HG03558 (cell line): Measurements from ENCODE around the gene CSF2RB.

Experiments used
- ATAC-seq: cut with Tn5 transposase; IDR thresholded peaks from one replicate; pipeline ENCODE4 v1.9.1; 2021; ENCODE audit warnings: moderate number of reproducible peaks; ENCODE audit not compliant: unreplicated experiment; ENCODE audit errors: extremely low read depth

The CSF2RB gene

DNA sequence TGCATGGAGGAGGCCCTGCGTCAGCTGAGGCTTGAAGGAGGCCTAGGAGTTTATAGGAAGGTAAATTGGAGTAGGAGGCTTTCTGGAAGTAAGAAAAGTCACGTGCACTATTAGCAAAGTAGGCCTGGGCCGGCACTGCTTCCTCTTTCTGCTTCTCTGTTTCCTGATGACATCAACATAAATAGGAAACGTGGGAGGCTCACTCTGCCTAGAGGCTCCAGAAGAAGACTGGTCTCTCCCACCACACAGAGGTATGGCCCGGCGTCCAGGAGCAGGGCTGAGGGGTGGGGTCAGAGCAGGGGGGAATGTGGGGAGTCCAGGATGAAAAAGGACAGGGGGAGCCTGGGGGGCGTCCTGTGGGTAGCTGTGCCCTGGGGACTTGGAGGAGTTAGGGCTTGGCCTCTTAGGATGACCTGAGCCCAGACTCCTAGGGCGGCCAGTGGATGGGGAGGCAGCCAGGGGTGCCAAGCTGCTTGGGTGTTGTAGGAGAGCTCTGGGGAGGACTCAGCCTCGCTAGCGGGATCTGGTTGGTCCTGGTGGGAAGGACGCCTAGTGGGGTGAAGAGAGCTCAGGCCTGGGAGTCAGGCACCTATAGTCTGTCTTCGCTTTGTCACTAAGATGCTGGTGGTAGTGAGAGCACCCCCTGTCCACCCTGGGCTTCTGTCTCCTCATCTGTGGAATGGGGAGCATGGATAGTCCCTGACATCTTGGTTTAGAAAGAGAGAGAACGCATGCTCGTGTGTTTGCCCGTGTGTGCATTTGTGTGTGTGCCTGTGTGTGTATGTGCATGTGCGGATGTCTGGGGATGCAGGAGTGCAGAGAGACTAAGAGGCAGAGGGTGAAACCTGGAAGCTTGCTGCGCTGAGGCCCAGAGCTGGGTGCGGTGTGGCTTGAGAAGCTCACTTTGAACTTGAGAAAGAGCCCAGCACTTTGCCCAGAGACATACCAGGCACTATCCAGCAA lies at the start of gene CSF2RB:
TSS of gene CSF2RB (plus strand) at position 202 of the 963 bp plus-strand sequence. CDS start 8,580 bp downstream, outside the sequence.
- no peak for ATAC-seq

DNA sequence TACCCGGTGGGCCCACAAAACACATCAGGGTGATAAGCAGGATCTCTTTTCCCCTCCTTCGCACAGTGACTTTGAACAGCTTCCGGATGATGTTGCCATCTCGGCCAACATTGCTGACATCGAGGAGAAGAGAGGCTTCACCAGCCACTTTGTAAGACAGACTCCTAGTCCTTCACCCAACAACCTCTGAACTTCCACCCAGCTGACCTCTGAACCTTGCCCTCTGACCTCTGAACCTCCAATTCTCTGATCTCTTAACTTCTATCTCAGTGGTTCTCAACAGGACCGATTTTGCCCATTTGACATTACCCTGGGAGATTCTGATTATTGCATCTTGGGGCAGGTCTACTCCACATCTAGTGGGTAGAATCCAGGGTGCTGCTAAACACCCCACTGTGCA lies 49.4 kb upstream of the CSF2RB start:
- no peak for ATAC-seq

DNA sequence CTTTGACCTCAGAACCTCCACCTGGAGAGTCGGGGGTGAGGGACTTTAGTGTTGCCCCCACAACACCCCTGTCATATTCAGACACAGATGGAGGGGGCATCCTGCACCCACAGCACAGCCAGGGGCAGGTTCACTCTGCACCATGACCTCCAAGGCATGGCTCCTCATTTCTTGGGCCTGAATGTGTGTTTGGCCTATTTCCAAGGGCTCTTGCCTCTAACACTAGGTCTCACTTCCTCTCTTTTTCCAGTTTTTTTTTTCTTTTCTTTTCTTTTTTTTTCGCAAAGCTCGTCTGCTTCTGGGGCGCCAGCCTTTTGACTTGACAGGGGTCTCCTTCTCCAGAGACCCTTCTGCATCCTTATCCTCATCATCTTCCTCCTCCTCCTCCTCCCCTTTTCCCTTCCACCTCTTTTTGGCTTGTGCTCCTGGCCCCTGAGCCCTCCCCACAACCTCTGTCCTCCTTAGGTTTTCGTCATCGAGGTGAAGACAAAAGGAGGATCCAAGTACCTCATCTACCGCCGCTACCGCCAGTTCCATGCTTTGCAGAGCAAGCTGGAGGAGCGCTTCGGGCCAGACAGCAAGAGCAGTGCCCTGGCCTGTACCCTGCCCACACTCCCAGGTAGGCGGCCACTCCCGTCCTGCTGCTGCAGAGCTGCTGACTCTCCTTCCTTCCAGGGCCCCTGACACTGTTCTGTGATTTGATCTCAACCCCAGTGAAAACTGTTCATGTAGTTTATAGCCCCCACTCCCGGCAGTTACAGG lies 48.8 kb upstream of the CSF2RB start:
- no peak for ATAC-seq

DNA sequence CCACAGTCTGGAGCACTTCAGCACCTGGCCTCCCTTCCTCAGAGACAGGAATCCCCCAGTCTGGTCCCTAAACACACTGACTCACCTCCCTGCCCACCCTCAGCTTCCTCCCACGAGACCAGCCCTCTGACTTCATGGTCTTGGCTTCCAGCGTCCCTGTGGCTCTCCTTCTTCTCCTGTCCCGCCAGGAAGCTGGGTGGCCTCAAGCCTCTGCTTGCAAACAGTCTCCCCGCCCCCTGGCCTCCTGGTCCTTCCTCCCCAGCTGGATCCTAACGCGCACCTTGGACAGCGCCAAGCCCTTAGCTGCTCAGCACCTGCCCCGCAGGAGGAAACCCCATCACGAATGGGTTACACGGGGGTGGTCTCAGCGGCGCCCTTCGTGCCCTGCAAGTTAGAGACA lies 48.1 kb upstream of the CSF2RB start:
- ATAC-seq, result no peak

DNA sequence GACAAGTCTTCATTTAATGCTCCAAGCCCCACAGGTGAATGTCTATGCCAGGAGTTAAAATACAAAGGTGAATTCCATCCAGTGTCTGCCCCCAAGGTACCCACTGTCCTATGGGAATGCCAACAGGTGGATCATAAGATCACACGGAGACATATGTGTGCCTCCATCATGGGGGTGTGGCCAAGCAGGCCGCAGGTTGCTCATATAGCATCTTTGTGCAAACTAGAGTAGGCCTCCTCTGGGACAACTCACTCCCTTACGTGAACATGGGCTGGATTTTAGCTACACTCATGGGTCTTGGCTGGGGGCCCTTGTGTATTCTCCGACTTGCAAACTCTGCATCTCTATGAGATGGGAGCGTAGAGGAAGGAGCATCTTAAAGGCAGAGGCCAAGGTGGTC lies 45.7 kb upstream of the CSF2RB start:
- no peak for ATAC-seq

DNA sequence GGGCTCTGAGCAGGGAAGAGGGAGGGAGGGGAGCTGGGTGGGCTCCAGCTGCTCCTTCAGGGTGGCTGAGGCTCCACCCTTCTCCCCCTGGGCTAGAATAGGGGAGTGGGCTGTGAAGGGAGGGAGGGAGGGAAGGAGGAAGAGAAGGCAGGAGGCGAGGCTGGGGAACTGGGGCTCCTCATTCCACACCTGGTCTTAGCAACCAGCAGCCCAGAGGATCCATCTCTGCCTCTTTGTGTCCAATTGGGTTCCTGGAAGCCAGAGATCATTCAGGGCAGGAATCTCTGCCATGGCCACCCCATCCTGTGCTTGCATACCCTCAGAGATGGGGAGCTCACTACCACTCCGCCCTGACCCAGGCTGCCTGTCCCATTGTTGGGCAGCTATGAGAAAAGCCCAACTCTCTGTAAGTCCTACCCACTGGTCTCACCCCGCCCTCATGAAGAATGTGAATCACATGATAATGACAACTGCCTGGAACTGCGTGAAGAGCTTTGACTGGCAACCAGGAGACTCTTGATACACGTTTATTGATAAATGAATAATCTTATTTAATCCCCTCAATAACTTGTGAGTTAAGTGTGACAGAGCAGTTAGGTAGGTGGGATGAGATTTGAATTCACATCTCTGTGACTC lies 44.8 kb upstream of the CSF2RB start:
- no peak for ATAC-seq

DNA sequence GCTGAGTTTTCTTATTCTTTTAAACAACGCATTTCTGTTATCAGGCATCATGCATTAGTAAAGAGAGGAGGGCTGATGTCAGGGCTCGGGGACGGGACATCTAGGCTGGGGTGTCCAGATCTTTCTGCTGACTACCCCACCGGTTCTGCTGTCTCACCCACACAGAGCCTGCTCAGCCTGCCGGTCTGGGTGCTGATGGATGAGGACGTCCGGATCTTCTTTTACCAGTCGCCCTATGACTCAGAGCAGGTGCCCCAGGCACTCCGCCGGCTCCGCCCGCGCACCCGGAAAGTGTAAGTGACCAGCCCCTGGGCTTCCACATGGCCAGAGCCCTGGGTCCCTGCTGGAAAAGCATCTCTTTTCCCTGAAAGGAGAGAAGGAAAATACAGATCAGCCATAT lies 43.2 kb upstream of the CSF2RB start:
- no peak for ATAC-seq

DNA sequence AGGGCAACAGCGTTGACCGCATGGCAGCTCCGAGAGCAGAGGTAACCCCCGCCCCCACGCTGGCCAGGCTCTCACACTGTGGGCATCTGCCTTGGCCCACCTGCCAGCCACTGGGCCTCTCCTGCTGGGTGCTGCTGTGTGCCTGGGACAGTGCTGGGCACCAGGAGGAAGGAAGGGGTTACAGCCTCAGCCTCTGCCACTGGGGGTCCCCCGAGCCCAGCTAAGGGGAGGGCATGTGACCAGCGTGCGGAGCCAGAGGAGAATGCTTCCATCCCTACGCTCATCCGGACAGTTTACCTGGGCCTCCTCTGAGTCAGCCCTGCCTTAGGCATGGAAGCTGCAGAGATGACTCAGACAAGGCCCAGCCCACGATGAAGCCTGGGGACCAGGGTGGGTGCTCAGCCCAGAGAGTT lies 41.8 kb upstream of the CSF2RB start:
- no peak for ATAC-seq

DNA sequence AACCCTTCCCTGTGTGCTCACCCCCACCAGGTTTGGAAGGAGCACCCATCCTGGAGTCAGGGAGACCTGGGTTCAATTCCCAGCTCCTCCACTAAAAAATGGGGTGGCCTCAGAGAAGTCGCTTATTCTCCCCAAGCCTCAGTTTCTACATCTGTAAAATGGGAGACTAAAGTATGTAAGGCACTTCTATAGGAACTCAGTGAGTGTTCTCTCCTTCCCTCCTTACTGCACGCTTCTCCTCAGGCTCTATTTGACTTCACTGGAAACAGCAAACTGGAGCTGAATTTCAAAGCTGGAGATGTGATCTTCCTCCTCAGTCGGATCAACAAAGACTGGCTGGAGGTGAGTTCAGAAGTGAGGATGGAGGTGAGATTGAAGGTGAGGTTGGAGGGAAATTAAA lies 41.3 kb upstream of the CSF2RB start:
- ATAC-seq, result no peak

DNA sequence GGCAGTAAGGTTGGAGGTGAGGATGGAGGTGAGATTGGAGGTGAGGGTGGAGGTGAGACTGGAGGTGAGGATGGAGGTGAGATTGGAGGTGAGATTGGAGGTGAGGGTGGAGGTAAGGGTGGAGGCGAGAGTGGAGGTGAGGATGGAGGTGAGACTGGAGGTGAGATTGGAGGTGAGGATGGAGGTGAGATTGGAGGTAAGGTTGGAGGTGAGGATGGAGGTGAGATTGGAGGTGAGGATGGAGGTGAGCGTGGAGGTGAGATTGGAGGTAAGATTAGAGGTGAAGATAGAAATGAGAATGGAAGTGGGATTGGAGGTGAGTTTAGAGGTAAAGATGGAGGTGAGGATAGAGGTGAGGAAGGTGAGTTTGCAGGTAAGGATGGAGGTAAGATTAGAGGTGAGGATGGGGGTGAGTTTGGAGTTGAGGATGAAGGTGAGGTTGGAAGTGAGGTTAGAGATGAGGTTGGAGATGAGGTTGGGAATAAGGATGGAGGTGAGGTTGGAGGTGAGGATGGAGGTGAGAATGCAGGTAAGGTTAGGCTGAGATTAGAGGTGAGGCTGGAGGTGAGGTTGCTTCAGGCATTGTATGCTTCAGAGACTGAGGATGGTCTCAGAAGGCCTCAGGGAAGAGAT lies 40.4 kb upstream of the CSF2RB start:
- no peak for ATAC-seq

DNA sequence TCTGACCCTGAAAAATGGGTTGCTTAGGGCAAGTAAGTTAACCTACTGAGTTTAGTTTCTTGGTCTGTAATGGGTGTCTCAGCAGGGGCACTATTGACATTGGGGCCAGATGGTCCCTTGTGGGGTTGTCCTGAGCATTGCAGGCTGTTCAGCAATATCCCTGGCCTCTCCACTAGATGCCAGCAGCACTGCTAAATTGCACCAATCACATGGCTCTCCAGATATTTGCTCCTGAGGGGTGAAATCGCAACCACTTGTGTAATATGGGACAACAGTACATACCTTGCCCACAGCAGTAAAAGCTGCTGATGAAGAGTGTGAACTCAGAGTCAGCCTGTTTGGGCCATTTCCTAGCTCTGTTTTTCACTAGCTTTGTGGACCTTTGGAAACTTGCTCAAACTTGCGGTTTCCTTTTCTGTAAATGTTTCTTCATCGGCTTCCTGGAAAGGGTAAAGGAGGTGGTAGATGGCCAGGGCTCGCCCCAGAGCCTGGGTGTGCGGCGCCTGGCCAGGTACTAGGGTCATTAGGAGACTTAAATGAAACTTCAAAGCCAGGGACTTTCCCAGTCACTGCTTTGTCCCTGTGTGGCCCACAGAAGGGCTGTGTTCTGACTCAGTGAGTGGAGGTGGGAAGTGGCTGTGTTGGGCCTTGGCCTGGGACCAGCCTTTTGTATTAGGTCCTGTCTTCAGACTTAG lies 39.7 kb upstream of the CSF2RB start:
- peak; percentile 83 for ATAC-seq

DNA sequence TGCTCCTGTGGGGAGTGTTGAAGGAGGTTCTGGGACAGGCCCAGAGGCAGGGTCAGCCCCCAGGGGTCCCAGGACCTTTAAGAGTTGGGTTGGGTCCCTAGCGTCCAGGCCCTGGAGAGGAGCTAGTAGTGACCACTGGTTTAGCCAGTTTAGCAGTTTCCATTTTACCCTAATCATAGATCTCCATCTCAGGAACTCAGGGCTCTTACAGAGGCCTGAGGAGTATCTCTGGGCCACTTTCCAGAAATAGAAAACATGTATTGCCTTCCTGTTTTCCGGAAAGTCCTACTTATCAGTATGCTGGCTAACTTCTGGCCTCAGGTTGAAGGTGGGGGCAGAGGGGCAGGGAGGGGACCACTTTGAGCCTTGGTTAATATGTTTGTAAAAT lies 39.1 kb upstream of the CSF2RB start:
- no peak for ATAC-seq

DNA sequence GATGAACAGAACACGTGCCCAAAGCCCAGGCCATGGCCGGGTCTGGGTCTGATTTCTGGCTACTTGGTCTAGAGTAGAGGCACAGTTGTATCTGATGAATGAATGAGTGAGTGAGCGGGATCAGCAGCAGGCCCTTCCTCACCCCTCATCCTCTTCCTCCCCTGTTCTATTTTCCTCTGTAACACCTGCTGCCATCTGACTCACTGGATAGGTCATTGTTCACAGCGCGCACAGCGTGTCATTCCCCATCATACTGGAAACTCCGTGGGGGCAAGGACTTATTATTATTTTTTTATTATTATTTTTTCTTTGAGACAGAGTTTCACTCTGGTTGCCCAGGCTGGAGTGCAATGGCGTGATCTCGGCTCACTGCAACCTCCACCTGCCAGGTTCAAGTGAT lies 38.7 kb upstream of the CSF2RB start:
- ATAC-seq, result no peak

DNA sequence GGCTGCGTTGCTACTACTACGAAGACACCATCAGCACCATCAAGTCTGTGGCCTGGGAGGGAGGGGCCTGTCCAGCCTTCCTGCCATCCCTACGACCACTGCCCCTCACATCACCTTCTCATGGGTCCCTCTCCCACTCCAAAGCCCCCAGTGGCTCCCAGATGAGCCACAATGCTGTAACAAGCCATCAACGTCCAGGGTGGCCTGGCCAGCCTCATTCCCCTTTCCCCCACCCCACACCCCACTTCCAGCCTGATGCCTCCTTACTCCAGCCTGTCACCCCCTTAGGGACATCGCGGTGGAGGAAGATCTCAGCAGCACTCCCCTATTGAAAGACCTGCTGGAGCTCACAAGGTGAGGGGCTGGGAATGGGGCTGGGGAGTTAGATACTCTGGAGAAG lies 37.7 kb upstream of the CSF2RB start:
- ATAC-seq, result no peak

DNA sequence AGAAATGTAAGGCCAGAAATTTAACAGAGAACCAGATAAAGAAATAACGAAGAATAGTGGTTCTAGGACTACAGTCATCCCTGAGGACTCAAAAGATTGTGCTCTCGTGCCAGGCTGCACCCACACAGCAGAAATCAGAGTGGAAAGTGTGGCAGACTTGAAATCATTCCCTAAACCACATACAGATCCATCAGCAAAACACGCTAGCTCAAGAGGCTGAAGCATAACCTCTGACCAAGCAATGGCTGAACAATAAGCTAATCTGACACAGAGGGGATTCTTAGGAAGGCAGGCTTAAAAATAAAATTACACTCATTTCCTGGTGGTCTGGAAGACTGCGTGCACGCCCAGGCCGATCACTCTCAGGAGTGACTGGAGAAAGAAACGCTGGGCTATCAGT lies 33.7 kb upstream of the CSF2RB start:
- no peak for ATAC-seq

DNA sequence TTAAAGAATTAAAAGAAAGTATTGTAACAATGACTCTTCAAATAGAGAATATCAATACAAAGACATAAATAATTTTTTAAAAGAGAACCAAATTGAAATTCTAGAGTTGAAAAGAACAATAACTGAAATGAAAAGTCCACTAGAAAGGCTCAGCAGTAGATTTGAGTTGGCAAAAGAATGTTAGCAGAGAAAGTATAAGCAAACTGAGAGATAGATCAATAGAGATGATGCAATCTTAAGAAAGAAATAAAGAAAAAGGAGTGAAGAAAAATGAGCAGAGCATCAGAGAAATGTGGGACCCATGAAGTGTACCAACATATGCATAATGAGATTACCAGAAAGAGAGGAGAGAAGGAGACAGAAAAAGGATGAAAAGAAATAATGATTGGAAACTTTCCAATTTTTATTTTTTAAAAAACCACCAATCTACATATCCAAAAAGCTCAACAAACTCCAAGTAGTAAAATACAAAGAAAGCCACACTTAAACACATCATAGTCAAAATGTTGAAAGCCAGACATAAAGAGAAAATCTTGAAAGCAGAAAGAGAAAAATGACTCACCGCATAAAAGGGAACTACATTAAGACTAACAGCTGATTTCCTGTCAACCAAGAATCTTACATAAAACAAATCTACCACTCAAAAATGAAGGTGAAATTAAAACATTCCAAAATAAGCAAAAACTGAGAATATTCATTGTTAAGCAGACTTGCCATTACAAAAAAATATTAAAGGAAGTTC lies 31.8 kb upstream of the CSF2RB start:
- no peak for ATAC-seq

DNA sequence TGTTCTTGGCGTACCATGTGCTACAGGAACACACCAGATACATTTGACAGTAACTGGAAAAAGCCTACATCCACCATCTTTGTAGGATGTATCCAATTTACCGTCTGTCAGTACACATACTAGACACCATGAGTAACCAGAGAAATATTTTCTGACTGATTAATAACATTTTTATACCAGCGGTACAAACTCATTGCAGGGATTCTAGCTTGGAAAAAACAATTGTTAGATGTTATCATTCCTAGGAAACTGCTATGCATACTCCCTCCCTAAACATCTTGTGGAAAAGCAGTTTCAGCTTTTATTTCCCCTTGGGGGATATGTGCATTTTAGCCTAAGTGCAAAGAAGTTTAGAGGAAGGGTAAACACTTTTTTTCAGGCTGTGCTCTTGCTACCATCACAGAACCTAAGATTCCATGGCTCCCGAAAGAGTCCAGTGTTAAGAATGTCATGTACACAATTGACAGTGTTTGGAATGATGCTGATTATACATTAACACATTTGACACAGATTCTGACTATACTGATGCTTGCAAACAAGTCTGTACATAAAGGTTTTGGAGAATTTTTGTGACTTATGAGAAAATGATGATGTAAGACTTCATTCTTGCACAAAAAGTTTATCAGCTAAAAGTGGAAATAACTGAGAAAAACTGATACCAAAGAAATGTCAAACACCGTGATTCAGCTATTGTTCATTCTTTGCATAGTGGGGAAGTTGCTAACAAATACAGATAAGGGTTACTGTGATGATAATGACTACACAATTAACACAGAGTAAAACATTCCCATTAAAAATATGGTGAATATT lies 28.9 kb upstream of the CSF2RB start:
- no peak for ATAC-seq

DNA sequence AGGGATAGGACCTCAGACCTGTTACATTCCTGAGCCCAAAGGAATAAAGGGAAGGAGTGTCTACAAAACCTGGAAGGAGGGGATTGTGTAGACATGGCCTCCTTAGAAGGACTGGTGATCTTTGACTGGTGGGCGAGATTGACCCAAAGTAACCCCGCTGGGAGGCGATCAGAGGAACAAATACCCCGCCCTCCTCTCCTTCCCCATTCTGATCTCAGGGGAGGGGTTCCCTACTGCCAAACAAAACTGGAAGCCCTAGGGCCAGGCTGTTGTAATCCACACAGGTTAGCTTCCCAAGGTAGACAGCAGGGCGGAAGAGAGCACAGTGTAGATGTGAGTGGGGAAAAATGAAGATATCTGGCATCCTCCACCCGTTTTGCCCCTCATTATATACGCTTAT lies 28.0 kb upstream of the CSF2RB start:
- no peak for ATAC-seq
